Tibial nerve (tissue), 4 donors: ENCODE data around the gene USP46.

ENCODE experiments used
- CTCF ChIP-seq, 5 experiments: fragments of 200-600 bp in 3 of 5; fragments of 450-650 bp in 2 of 5; sonication (generic) in 3 of 5; IDR thresholded peaks; one replicate each; pipeline ENCODE4 v1.5.1; 2016 to 2019; ENCODE audit warnings: antibody characterized with exemption in 5 of 5, mild to moderate bottlenecking in 3 of 5, moderate library complexity in 2 of 5
- EP300 ChIP-seq, 2 donors: sonication (generic); formaldehyde crosslinking; IDR thresholded peaks; one replicate each; pipeline ENCODE4 v1.6.1; 2017; ENCODE audit warnings: antibody characterized with exemption in 2 of 2, mild to moderate bottlenecking in 1 of 2
- POLR2A ChIP-seq, 2 donors: fragments of 450-650 bp; IDR thresholded peaks; one replicate each; pipeline ENCODE4 v1.6.1; 2017; ENCODE audit warnings: antibody characterized with exemption in 2 of 2, mild to moderate bottlenecking in 2 of 2, moderate library complexity in 2 of 2

GRCh38 chr4:52638717-52639116 is 20.4 kb downstream of the USP46 start:
- TF ChIP-seq CTCF (IDR thresholded peaks at IDR 0.05): no peak
- TF ChIP-seq POLR2A (IDR thresholded peaks at IDR 0.05): no peak
- no peak for TF ChIP-seq EP300 (IDR thresholded peaks at IDR 0.05)
